Measurements from ENCODE around the gene TRIP10. TPM values are rescaled to one million over a fixed set of nuclear protein-coding genes. Genes with fewer than 3 reads are reported as not detected.
"Not testable (repeated sequence)": the region's sequence is repeated elsewhere in the genome, so short reads cannot be mapped to it uniquely, and the experiment has no call there.

Gene TRIP10
- total and polyA plus RNA-seq, 11 donors, result 62.5 to 172 (median 85.8) TPM

DNA sequence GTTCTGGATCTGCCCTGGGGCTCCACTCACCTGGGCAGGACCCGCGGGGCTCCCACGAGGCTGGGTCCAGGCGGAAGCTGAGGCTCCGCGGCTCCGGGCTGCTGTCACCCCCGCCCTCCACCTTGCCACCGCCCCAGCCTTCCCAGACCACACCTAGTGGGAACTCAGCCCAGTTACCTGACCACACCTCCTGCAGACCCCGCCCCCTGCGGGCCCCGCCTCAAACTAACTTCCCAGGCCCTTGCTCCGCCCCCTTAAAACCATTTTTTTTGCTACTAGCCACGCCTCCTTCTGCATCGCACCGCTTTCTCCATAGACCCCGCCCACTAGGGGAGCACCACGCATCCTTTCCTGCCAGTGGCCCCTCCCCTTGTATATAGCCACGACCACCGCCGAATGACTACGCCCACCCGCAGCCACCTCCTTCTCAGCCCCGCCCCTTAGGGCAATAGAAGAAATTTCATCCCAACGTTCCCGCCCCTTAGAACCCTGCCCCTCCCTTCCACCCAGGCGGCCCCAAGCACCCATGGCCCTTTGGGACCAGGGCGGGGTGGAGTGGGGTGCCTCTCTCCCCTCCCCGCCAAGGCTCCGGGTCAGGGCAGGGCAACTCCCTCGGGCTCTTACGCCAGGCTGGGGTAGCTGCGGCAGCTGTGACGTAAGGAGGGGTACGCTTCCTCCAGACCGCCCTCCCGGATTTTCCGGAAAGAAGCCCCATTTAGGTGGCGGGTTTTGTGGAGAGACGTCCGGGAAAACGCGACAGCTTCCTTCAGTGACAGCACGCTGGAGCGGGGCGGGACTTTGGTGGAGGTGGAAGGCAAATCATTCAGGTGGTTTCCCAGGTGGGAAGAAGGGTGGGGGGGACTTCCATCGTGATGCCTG, 28.1 kb downstream of the TRIP10 start, which contains the start of gene SH2D3A:
TSS of gene SH2D3A (minus strand) at position 79 of the 879 bp plus-strand sequence. CDS start 3,687 bp downstream, outside the sequence.
- peak; percentile 27 to 77 (median 74) for ATAC-seq
- WGBS, 4 donors, result 2 to 4% (median 3%) methylated on average over 46 to 47 of the region's 47 CpGs
- Histone ChIP-seq H3K27me3 (peaks cover 9 to 32% (median 12%) of the 10 kb centered on the region in 9 donors), H3K9me3 (no peaks in the 10 kb centered on the region), H3K36me3 (no peaks in the 10 kb centered on the region), H3K4me1 (peaks cover 0 to 26% (median 10%) of the 10 kb centered on the region in 12 donors), H3K4me3 (peak within 1 kb of the TSS in 9 of 12 donors; percentile 15 to 54 (median 41)), H3K27ac (peak within 1 kb of the TSS in 4 of 12 donors; percentile 39 to 72 (median 58))
- intact Hi-C loops (cut with DNase I), result loop anchor here in 3 of 10 donors (2.0 to 10.0 kb wide), 3 partner anchors 29 to 135 kb away; partner anchors contain the start of gene TRIP10 (in 1 of the 3)
- peak; percentile 42 to 84 (median 64) for DNase-seq
- TF ChIP-seq POLR2A (IDR thresholded peaks at IDR 0.05), result no peak
- TF ChIP-seq, protein P1, sequence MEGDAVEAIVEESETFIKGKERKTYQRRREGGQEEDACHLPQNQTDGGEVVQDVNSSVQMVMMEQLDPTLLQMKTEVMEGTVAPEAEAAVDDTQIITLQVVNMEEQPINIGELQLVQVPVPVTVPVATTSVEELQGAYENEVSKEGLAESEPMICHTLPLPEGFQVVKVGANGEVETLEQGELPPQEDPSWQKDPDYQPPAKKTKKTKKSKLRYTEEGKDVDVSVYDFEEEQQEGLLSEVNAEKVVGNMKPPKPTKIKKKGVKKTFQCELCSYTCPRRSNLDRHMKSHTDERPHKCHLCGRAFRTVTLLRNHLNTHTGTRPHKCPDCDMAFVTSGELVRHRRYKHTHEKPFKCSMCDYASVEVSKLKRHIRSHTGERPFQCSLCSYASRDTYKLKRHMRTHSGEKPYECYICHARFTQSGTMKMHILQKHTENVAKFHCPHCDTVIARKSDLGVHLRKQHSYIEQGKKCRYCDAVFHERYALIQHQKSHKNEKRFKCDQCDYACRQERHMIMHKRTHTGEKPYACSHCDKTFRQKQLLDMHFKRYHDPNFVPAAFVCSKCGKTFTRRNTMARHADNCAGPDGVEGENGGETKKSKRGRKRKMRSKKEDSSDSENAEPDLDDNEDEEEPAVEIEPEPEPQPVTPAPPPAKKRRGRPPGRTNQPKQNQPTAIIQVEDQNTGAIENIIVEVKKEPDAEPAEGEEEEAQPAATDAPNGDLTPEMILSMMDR (IDR thresholded peaks at IDR 0.05), result no peak

DNA sequence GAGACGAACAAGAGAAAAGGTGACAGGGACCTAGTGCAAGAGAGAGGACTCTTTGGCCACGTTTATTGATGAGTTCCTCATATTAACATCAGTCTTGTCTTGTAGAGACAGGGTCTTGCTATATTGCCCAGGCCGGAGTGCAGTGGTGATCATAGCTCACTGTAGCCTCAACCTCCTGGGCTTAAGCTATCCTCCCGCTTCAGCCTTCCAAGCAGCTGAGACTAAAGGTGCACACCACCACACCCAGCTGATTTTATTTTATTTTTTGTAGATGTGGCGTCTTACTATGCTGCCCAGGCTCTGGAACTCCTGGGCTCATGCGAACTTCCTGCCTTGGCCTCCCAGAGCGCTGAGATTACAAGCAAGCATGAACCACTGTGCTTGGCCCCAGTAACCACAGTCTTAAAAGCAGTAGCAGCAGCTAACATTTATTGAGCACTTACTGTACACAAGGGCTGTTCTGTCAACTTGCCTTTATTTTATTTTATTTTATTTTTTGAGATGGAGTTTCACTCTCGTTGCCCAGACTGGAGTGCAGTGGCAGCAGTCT, 28.8 kb downstream of the TRIP10 start:
- H3K9me3 ChIP-seq, result no peaks in the 10 kb centered on the region
- DNase-seq (no peak), ATAC-seq (no peak)
- 60 to 68% (median 64%) methylated on average over 8 of the region's 8 CpGs for WGBS, 4 donors
- no peak for TF ChIP-seq POLR2A (IDR thresholded peaks at IDR 0.05)
- TF ChIP-seq, protein P1 (IDR thresholded peaks at IDR 0.05), result no peak
- H3K27me3 ChIP-seq, result peaks cover 9 to 32% (median 12%) of the 10 kb centered on the region in 9 donors
- intact Hi-C loops (cut with DNase I), result loop anchor here in 3 of 10 donors (2.0 to 10.0 kb wide), 3 partner anchors 30 to 136 kb away; partner anchors contain the start of gene TRIP10 (in 1 of the 3)
- H3K36me3 ChIP-seq, result no peaks in the 10 kb centered on the region
- H3K27ac ChIP-seq, result peak overlapping the region in 1 of 12 donors; percentile 64
- H3K4me1 ChIP-seq, result peaks cover 0 to 26% (median 10%) of the 10 kb centered on the region in 12 donors
- H3K4me3 ChIP-seq, result peak overlapping the region in 2 of 12 donors; percentile 38 to 54

DNA sequence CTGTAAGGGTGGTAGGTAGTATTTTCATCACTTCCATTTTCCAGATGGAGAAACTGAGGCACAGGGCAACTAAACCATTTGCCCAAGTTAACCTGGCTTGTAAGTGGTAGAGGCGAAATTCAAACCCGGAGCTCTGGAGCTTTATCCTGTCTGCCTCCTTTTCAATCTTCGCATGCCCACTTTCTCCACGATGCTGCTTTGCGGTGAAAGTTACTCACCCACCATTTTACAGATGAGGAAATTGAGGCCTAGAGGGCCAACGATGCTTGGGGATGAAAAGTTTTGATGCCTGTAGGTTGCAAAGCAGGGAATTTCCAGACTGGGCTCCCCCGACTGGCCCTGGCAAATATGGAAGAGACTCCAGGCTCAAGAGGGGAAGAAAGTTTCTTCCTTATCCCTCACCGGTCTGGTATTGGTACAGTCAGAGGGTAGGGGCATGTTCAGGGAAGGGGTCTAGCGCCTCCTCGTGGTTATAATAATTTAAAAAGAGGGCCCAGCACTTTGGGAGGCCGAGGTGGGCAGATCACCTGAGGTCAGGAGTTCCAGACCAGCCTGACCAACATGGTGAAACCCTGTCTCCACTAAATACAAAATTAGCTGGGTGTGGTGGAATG, 29.6 kb downstream of the TRIP10 start:
- ATAC-seq, result no peak

DNA sequence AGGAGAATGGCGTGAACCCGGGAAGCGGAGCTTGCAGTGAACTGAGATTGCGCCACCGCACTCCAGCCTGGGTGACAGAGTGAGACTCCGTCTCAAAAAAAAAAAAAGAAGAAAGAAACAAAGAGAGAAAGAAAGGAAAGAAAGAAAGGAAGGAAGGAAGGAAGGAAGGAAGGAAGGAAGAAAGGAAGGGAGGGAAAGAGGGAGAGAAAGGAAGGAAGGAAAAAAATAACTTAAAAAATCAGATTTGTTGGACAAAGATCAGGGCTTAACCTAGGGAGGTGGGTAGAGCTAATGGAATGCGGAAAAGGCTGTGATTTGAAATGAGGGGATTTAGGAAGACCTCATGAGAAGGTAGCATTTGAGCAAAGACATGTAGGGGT, 32.2 kb downstream of the TRIP10 start:
- Histone ChIP-seq H3K27me3 (peaks cover 5 to 20% (median 9%) of the 10 kb centered on the region in 9 donors), H3K27ac (peak overlapping the region in 1 of 12 donors; percentile 90), H3K4me1 (peaks cover 0 to 29% (median 9%) of the 10 kb centered on the region in 12 donors)
- not testable (repeated sequence) for H3K9me3 ChIP-seq, H3K36me3 ChIP-seq, DNase-seq, ATAC-seq, H3K4me3 ChIP-seq
- intact Hi-C loops (cut with DNase I), result loop anchor here in 1 of 10 donors (10.0 kb wide), 1 partner anchor 127 kb away; no protein-coding TSS in a partner anchor
- WGBS, 4 donors, result 82 to 93% (median 85%) methylated on average over 7 of the region's 7 CpGs

More for the DNA sequence above, 29.6 kb downstream of the TRIP10 start:
- peaks cover 9 to 32% (median 12%) of the 10 kb centered on the region in 9 donors for H3K27me3 ChIP-seq
- peaks cover 0 to 26% (median 10%) of the 10 kb centered on the region in 12 donors for H3K4me1 ChIP-seq
- WGBS, 4 donors, result 53 to 61% (median 56%) methylated on average over 11 of the region's 11 CpGs
- DNase-seq, result no peak
- no peak overlapping the region for H3K4me3 ChIP-seq
- no peak overlapping the region for H3K27ac ChIP-seq
- H3K36me3 ChIP-seq, result no peaks in the 10 kb centered on the region
- TF ChIP-seq, protein P1 (IDR thresholded peaks at IDR 0.05), result peak; percentile 15 to 50 (median 40)
- TF ChIP-seq POLR2A (IDR thresholded peaks at IDR 0.05), result no peak
- intact Hi-C loops (cut with DNase I), result loop anchor here in 3 of 10 donors (2.0 to 10.0 kb wide), 3 partner anchors 30 to 137 kb away; partner anchors contain the start of gene TRIP10 (in 1 of the 3)
- no peaks in the 10 kb centered on the region for H3K9me3 ChIP-seq

Data from heart left ventricle (tissue), 16 donors.